DMS53 treated with DMSO at 0.1 percent for 48 hours (cell line): ENCODE data around the gene TPD52L2.
A peak's percentile ranks its signal among the peaks of the same experiment; 100 is the strongest.
"Not testable (repeated sequence)": the region's sequence is repeated elsewhere in the genome, so short reads cannot be mapped to it uniquely, and the experiment has no call there.

ENCODE experiments used
- DNase-seq: peaks from one replicate; lab custom pipeline; 2025; ENCODE audit not compliant: unreplicated experiment; lab: John Stamatoyannopoulos, UW

Gene TPD52L2

GRCh38 chr20:63895202-63895951, 30.3 kb downstream of the TPD52L2 start:
- DNase-seq = no peak

- DNase-seq = peak; percentile 39
Measured at GRCh38 chr20:63895952-63896263, 30.8 kb downstream of the TPD52L2 start.

GRCh38 chr20:63896264-63897105, 31.4 kb downstream of the TPD52L2 start:
- peak; percentile 90 for DNase-seq

GRCh38 chr20:63897978-63898561, 33.0 kb downstream of the TPD52L2 start:
- no peak for DNase-seq

GRCh38 chr20:63898882-63899558, 34.0 kb downstream of the TPD52L2 start:
- no peak for DNase-seq

GRCh38 chr20:63900413-63900812, 35.3 kb downstream of the TPD52L2 start:
- DNase-seq = no peak

GRCh38 chr20:63903796-63904561, 38.9 kb downstream of the TPD52L2 start:
- no peak for DNase-seq

- no peak for DNase-seq
Measured at GRCh38 chr20:63908008-63908682, 43.1 kb downstream of the TPD52L2 start.

- DNase-seq = no peak
Measured at GRCh38 chr20:63911176-63911575, 46.1 kb downstream of the TPD52L2 start.

- no peak for DNase-seq
Measured at GRCh38 chr20:63913768-63914167, 48.7 kb downstream of the TPD52L2 start.

GRCh38 chr20:63915471-63915870, 50.4 kb downstream of the TPD52L2 start:
- no peak for DNase-seq

- DNase-seq = not testable (repeated sequence)
Measured at GRCh38 chr20:63916371-63916939, 51.4 kb downstream of the TPD52L2 start.

GRCh38 chr20:63917811-63918210, 52.7 kb downstream of the TPD52L2 start:
- DNase-seq = no peak

GRCh38 chr20:63919130-63919529, 54.1 kb downstream of the TPD52L2 start:
- no peak for DNase-seq

- DNase-seq = no peak
Measured at GRCh38 chr20:63920226-63920625, 55.2 kb downstream of the TPD52L2 start.

- no peak for DNase-seq
Measured at GRCh38 chr20:63923651-63924050, 58.6 kb downstream of the TPD52L2 start.

GRCh38 chr20:63924241-63924640, 59.2 kb downstream of the TPD52L2 start:
- DNase-seq = no peak

GRCh38 chr20:63926298-63926697, 61.2 kb downstream of the TPD52L2 start:
- DNase-seq = no peak

GRCh38 chr20:63929071-63929470, 64.0 kb downstream of the TPD52L2 start:
- no peak for DNase-seq

- not testable (repeated sequence) for DNase-seq
Measured at GRCh38 chr20:63929473-63929883, 64.4 kb downstream of the TPD52L2 start.
